Activated naive CD8-positive, alpha-beta T cell treated with anti-CD3 and anti-CD28 coated beads for 36 hours (primary cell): ENCODE data around the gene LIFR. TPM values are rescaled to one million over a fixed set of nuclear protein-coding genes. Genes with fewer than 3 reads are reported as not detected.

Experiments
- DNase-seq: peaks from one replicate; pipeline ENCODE4 v3.0.0; 2021
- H3K27ac Mint-ChIP-seq: one replicate; pipeline ENCODE4 v1.8.0; 2022; ENCODE audit warnings: mild to moderate bottlenecking, moderate library complexity, mixed read lengths
- H3K27me3 Mint-ChIP-seq: one replicate; pipeline ENCODE4 v1.8.0; 2022; ENCODE audit warnings: mild to moderate bottlenecking, mixed read lengths
- H3K36me3 Mint-ChIP-seq: one replicate; pipeline ENCODE4 v1.8.0; 2021; ENCODE audit warnings: mild to moderate bottlenecking, mixed read lengths
- H3K4me1 Mint-ChIP-seq: one replicate; pipeline ENCODE4 v1.8.0; 2021; ENCODE audit warnings: mixed read lengths
- H3K4me3 Mint-ChIP-seq: one replicate; pipeline ENCODE4 v1.8.0; 2022; ENCODE audit warnings: mild to moderate bottlenecking, moderate library complexity, mixed read lengths
- H3K9me3 Mint-ChIP-seq: one replicate; pipeline ENCODE4 v1.8.0; 2022; ENCODE audit warnings: mixed read lengths
- total RNA-seq, 2 experiments: library from RNA; stranded (reverse); gene quantifications; one replicate each; pipeline ENCODE4 v1.2.3, GENCODE V29; 2021

The LIFR gene
- total RNA-seq, 2 experiments from 2014 or later = not detected

DNA sequence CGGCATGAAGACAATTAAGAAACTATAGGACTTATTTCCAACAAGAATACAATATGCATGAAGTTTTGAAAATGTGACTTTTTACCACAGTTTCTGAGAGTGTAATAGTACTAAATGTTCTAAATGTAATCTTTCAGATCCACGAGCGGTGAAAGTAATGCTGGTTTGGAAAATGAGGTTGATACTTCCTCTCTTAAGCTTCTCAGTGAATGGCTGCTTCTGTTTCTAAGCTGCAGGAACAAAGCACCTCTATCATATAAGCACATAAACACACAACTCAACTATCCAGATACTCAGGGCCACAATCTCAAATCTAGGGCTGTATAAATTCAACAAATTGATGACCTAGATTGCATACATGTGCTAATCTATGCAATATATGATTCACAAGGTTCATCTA lies 78.3 kb downstream of the LIFR start:
- Mint-ChIP-seq H3K4me3 (no peak overlapping the region), H3K27me3 (peaks cover 69% of the 10 kb centered on the region), H3K27ac (no peak overlapping the region), H3K4me1 (no peaks in the 10 kb centered on the region), H3K36me3 (no peaks in the 10 kb centered on the region), H3K9me3 (no peaks in the 10 kb centered on the region)
- DNase-seq = no peak

DNA sequence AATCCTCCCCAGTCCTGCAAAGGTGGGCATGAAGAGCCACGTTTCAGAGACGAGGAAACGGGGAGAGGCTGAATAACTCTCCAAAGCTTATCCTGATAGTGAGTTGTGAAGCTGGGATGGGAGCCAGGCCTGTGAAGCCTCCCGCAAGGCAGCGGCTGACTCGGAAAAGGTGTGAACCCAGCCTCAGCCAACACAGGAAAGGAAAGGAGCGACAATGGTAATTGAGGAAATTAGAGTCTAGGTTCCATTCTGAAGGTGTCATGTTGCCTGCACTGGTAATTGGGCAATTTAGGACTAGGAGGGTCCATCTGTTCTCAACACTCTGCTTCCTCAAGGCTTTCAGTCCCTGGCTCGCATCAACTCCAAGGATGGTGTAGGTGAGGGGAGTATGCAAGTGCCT lies 83.4 kb downstream of the LIFR start:
- no peak overlapping the region for H3K27ac Mint-ChIP-seq
- no peak overlapping the region for H3K4me3 Mint-ChIP-seq
- no peaks in the 10 kb centered on the region for H3K36me3 Mint-ChIP-seq
- peaks cover 73% of the 10 kb centered on the region for H3K27me3 Mint-ChIP-seq
- H3K9me3 Mint-ChIP-seq = no peaks in the 10 kb centered on the region
- H3K4me1 Mint-ChIP-seq = no peaks in the 10 kb centered on the region
- no peak for DNase-seq

DNA sequence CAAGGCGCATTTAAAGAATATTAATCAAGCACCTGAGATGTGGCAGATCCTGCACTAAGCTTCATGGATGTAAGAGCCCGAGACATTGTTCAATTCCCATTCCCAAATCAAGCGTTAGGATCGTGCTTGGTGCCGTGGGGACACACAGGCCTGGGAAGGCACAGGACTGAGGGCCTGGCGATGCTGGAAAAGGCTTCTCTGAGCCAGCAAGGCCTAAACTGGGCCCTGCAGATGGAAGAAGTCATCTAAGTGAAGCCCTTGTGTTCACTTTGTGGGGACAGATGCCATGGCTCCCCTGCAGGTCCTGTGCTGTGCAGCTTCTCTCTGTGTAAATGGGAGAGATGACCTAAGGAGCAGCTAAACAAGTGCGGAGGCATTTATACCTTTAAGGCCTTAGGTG lies 83.9 kb downstream of the LIFR start:
- DNase-seq = no peak
- H3K4me1 Mint-ChIP-seq = no peaks in the 10 kb centered on the region
- H3K27me3 Mint-ChIP-seq = peaks cover 71% of the 10 kb centered on the region
- no peaks in the 10 kb centered on the region for H3K9me3 Mint-ChIP-seq
- no peak overlapping the region for H3K4me3 Mint-ChIP-seq
- H3K27ac Mint-ChIP-seq = no peak overlapping the region
- no peaks in the 10 kb centered on the region for H3K36me3 Mint-ChIP-seq

DNA sequence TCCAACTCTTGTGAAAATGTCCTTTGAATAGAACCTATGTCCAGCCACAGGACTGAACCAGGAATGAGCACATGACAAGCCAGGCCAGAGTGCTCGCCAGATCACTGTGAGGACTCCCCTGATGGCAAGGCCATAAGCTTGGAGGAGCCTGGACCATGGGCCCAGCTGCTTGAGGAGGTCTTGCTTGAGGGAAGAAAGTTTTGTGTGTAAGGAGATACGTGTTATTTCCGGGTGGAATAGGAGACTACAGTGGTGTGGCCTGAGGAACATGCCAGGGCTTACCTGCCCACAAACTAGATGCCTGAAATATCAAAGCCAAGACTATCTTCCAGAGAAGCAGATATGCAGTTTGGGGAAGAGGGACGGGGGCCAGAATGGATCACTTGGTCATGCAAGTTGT lies 84.7 kb downstream of the LIFR start:
- DNase-seq = no peak
- H3K4me3 Mint-ChIP-seq = no peak overlapping the region
- H3K4me1 Mint-ChIP-seq = no peaks in the 10 kb centered on the region
- no peaks in the 10 kb centered on the region for H3K9me3 Mint-ChIP-seq
- H3K27ac Mint-ChIP-seq = no peak overlapping the region
- H3K27me3 Mint-ChIP-seq = peaks cover 63% of the 10 kb centered on the region
- no peaks in the 10 kb centered on the region for H3K36me3 Mint-ChIP-seq

DNA sequence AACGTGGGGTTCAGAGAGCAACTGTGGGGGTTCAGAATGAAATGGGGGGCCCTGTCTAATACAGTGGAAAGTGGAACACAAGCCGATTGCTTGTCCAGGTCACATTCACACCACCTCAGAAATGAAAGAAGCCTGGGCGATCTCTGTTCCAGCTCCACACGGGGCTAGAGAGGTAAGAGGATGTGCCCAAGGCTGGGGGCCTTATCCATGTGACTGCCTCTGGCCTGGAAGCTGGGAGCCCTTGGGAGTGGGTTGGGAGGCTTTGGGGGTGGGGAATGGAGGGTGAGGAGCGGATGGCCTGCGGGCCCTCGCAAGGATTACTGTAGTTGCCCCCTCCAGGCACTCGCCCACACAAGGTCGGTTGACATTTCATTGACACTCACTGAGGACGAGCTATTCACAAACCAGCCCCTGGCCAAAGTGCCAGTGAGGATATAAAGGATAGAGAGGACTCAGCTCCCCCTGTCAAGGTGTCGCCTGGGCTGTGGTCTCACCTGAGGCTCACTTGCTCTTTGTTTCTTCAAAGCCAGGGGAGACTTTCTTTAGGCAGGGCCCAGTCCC lies 86.7 kb downstream of the LIFR start:
- Mint-ChIP-seq H3K36me3 (no peaks in the 10 kb centered on the region), H3K4me3 (no peak overlapping the region), H3K4me1 (no peaks in the 10 kb centered on the region), H3K27me3 (peaks cover 53% of the 10 kb centered on the region), H3K9me3 (no peaks in the 10 kb centered on the region), H3K27ac (no peak overlapping the region)
- no peak for DNase-seq

DNA sequence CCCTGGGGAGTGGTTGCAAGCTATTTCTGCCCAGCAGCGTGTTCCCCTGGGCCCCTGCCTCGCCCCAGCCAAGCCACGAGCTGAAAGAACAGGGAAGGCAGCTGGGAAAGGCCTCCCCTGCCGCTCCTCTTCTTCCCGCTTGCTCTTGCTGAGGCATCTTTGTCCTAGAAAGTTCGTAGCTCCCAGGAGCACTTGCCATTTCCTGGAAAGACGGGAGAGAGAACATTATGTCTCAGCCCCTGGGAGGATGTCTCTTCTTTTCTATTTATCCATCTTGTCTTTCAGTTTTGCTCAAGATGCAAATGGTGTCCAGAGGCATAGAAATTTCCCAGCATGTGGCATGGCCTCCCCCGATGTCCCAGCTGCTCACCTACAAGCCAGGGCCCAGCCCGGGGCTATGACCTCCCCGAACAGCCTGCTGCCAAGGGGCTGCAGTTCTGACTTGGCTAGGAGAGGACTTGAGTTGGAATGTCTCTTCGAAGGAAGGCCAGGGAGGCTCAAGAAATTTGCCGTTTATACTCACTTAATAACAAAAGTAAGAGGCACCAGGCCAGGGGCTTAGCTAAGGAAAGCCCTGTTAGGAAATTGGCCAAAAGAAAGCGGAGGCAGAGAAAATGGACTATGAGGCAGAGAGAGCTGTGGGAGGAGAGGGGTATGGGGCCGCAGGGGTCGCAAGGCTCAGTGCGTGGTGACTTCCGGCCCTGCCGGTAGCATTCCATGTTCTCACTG lies 87.3 kb downstream of the LIFR start:
- peaks cover 47% of the 10 kb centered on the region for H3K27me3 Mint-ChIP-seq
- H3K4me3 Mint-ChIP-seq = no peak overlapping the region
- no peak for DNase-seq
- no peaks in the 10 kb centered on the region for H3K9me3 Mint-ChIP-seq
- H3K27ac Mint-ChIP-seq = no peak overlapping the region
- no peaks in the 10 kb centered on the region for H3K36me3 Mint-ChIP-seq
- no peaks in the 10 kb centered on the region for H3K4me1 Mint-ChIP-seq

DNA sequence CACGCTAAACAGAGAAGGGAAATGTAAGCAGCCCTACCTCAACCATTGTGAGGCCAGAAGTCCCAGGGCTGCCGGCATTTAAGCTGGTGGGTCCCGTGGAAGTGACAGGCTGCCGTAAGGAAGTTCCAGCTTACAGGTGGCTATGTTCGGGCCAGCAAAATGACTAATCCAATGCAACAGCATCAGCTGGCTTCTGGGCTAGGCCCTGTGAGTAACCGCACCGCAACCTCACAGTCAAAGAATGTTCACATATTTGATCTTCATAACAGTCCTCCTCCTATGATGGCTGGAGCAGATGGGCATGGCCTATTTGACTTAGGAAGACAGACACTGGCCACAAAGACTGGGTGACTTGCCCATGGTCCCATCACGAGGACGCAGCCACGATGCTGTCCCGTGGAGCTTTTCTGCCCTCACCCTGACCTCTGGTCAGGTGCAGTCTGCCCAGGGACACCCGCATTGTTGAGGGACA lies 88.2 kb downstream of the LIFR start:
- no peak for DNase-seq
- peaks cover 39% of the 10 kb centered on the region for H3K27me3 Mint-ChIP-seq
- no peaks in the 10 kb centered on the region for H3K4me1 Mint-ChIP-seq
- no peak overlapping the region for H3K27ac Mint-ChIP-seq
- no peaks in the 10 kb centered on the region for H3K36me3 Mint-ChIP-seq
- H3K9me3 Mint-ChIP-seq = no peaks in the 10 kb centered on the region
- no peak overlapping the region for H3K4me3 Mint-ChIP-seq

DNA sequence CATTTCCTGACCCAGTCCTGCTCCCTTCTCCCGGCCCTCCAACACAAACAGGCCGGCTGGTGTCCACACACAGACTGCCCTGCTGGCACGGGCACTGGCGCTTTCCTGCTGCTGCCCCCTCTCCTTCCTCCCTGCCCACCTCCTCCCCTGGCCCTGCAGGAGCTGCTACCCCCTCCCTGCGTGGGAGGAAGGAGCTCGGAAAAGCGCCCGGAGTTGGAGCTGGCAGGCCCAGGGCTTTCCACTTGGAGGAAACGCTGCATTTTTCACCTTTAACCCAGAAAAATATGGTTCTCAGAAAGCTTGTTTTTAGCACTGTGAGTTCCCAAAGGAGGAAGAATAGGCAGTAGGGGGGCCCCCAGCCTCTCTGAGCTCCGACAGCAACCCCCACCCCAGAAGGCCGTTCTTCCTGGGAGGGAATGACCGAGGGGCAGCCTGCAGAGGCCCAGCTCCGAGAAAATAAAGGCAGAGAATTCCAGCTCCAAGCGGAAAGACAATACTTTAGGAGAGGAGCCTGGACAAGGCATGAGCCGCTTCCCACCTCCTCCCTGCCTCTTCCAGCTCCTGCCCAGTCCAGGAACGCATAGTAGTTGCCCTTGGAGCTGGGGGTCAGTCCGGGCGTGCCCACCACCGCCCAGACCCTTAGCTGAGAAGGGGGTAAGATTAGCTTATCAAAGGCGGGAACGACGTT lies 88.9 kb downstream of the LIFR start:
- no peaks in the 10 kb centered on the region for H3K36me3 Mint-ChIP-seq
- DNase-seq = no peak
- no peaks in the 10 kb centered on the region for H3K9me3 Mint-ChIP-seq
- H3K27me3 Mint-ChIP-seq = peaks cover 32% of the 10 kb centered on the region
- H3K27ac Mint-ChIP-seq = no peak overlapping the region
- no peak overlapping the region for H3K4me3 Mint-ChIP-seq
- H3K4me1 Mint-ChIP-seq = no peaks in the 10 kb centered on the region

DNA sequence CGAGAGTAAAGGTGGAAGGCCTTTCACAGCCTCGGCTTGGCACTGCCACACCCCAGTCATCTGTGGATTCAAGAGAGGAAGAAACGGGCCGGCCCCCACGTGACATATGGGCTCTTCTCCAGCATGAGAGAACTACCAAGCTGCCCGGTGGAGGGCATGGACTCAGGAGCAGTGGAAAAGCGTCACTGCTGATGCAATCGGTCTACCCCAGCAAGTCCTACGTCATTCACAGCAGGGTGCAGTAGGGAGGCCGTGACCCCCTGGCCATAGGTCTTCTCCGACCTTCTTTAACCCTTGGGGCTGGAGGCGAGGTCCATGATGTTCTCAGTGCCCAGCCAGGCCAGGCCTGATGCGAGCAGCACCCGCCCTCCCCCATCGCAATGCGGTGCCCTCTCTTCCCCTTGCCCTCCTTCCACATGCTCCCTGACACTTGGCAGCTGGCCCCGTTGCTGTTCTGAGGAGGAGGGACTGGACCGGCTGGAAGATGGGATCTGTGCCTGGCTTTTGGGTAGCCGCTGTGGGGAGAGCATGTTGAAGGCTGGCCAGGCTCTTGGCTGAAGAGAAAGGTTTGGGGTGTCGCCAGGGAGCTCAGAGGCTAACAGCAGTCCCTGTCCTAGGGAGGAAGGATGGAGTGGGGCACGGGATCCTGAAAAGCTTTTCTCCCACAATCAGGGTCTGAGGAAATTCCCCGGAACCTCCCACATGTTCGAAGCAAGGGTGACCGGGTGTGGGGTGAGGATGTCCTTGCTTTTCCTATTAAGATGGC lies 89.8 kb downstream of the LIFR start:
- Mint-ChIP-seq H3K27me3 (peaks cover 23% of the 10 kb centered on the region), H3K4me3 (no peak overlapping the region), H3K27ac (no peak overlapping the region), H3K9me3 (no peaks in the 10 kb centered on the region), H3K36me3 (no peaks in the 10 kb centered on the region), H3K4me1 (no peaks in the 10 kb centered on the region)
- no peak for DNase-seq

DNA sequence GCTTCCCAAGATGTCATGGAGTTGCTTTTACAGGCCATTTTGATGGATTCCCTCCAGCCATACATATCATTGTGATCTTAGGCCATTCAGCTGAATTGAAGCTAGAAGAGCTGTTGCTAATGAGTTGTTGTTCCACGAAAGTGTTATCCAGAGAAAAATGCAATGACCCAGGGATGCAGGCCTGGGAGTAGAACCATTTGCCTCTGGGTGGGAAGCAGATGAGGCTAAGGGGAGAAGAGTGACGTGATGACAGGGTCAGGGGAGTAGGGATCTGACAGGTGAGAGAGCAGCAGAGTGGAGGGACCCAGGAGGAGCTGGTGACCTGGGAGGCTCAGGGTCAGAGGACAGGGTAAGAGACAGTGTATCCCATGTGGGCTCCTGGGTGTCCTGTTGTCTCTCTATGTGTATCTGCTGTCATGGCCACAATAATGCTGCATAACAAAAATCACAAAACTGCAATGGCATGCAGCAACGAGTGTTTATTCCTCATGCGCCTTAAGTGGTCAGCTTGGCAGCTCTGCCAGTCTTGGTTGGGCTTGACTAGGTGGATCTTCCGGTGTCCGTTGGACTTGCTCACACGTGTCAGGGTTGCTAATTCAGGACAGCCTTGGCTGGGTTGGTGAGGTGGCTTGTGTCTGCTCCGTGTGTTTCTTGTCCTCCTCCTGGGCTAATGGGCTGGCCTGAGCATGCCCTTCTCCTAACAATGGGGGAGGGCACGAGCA lies 90.6 kb downstream of the LIFR start:
- Mint-ChIP-seq H3K36me3 (no peaks in the 10 kb centered on the region), H3K27ac (no peak overlapping the region), H3K9me3 (no peaks in the 10 kb centered on the region), H3K4me3 (no peak overlapping the region), H3K4me1 (no peaks in the 10 kb centered on the region), H3K27me3 (peaks cover 25% of the 10 kb centered on the region)
- DNase-seq = no peak

DNA sequence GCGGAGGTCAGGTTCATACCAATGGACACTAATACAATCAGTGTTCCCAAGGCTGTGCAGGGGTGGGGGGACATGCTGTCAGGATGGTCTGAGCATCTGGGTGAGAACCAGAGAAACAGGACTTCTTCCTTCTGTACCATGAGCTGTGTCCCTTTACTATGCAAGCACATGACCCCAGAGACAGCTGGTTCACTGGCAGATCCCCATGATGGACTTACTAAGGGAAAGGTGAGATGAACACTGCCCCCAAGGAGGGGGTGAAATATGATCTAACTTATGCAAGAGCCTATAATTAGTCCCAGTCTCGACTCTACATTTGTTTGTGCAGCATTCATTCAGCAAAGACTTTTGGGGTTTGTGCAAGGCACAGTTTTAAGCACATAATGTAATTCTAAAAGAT lies 91.4 kb downstream of the LIFR start:
- Mint-ChIP-seq H3K27me3 (peaks cover 27% of the 10 kb centered on the region), H3K4me3 (no peak overlapping the region), H3K9me3 (no peaks in the 10 kb centered on the region), H3K4me1 (no peaks in the 10 kb centered on the region), H3K27ac (no peak overlapping the region), H3K36me3 (no peaks in the 10 kb centered on the region)
- no peak for DNase-seq

DNA sequence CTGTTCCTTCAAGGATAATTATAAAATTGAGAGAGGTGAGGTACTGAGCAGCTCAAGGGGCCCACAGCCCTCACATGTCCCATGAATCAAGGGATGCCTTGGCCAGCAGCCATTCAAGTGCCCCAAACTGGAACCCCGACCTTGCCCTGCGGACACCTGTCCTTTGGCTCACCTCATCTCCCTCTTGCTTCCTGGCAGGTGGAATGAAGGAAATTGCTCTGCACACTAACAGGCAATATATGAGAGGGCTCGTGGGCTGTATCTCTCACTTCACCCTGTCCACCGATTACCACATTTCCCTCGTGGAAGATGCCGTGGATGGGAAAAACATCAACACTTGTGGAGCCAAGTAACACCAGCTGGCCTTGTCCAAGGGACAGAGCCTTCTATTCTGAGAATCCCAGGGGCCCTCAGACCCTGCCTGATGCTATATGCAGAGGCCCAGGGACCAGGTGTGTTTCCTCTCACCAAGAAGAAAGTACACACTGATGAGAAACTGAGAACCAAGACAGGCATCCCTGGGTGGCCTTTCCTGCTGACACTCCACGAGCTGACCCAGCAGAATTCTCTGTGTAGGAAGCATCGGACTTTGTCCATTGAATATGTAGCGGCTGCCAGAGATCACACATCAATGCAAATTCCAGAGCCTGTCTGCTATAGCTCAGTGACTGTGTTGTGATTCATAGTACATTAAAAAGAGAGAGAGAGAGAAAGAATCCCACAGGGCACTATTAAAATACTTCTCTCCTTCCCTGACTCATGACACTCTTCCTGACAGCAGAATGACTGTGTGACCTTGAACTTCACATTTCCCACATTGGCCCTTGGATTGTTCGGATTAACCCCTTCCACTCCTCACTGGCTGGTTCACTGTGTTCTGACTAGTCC lies 92.6 kb downstream of the LIFR start:
- Mint-ChIP-seq H3K9me3 (no peaks in the 10 kb centered on the region), H3K4me1 (no peaks in the 10 kb centered on the region), H3K27ac (no peak overlapping the region), H3K27me3 (peaks cover 29% of the 10 kb centered on the region), H3K36me3 (no peaks in the 10 kb centered on the region), H3K4me3 (no peak overlapping the region)
- DNase-seq = no peak

DNA sequence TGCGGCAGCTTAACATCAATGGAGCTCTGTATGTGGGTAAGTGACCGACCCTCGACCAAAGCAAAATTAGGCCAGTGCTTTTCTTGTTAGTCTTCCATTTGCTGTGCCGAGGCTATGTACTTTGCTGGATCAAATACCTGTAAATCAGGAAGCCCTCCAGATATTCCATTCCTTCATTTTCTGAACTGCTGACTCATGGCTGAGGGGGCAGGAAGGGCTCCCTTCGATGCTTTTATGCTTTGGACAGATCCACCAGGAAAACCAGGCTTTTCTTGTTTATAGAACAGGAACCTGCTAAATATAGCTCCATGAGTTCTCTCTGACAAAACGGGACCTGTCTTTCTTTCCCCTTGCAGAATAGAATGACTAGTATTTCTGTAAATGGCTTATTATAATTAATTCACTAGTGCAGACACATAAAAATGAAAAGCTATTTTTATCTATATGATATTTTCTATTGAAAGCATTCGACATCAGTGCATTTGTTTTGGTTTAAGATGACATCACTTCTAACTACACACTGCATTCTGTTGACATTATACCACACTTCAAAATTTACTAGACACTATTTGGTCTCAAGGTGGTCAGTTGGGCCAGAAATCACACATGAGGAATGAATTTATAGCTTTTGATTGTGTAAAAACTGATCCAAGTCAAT lies 93.3 kb downstream of the LIFR start:
- Mint-ChIP-seq H3K4me1 (no peaks in the 10 kb centered on the region), H3K4me3 (no peak overlapping the region), H3K36me3 (no peaks in the 10 kb centered on the region), H3K27ac (no peak overlapping the region), H3K27me3 (peaks cover 31% of the 10 kb centered on the region), H3K9me3 (no peaks in the 10 kb centered on the region)
- no peak for DNase-seq
